Vagina (tissue), 2 donors: ENCODE results near the gene KRTAP12-3. TPM values are rescaled to one million over a fixed set of nuclear protein-coding genes. Genes with fewer than 3 reads are reported as not detected.
"Not testable (repeated sequence)": the region's sequence is repeated elsewhere in the genome, so short reads cannot be mapped to it uniquely, and the experiment has no call there.

Source experiments
- DNase-seq, 2 donors: peaks; one replicate each; pipeline ENCODE4 v3.0.0-alpha.2; 2017; ENCODE audit errors: extremely low spot score in 2 of 2
- H3K27ac ChIP-seq: fragments of 200-600 bp; sonication (generic); one replicate; pipeline ENCODE4 v1.5.1; 2019
- H3K27me3 ChIP-seq: fragments of 200-600 bp; sonication (generic); one replicate; pipeline ENCODE4 v1.5.1; 2019
- H3K36me3 ChIP-seq, 2 donors: fragments of 200-600 bp; sonication (generic); one replicate each; pipeline ENCODE4 v1.5.1; 2017 to 2019
- H3K4me1 ChIP-seq: fragments of 200-600 bp; sonication (generic); one replicate; pipeline ENCODE4 v1.5.1; 2019
- H3K4me3 ChIP-seq, 2 donors: fragments of 200-600 bp; sonication (generic); 1 replicate in 1 of 2; 2 replicates in 1 of 2; pipeline ENCODE4 v1.5.1; 2016 to 2019
- H3K9me3 ChIP-seq: fragments of 200-600 bp; sonication (generic); one replicate; pipeline ENCODE4 v1.5.1; 2019
- CTCF ChIP-seq, 3 experiments: fragments of 450-650 bp in 2 of 3; fragments of 200-600 bp in 1 of 3; sonication (generic) in 1 of 3; IDR thresholded peaks; one replicate each; pipeline ENCODE4 v1.5.1; 2017 to 2019; ENCODE audit warnings: antibody characterized with exemption in 3 of 3, mild to moderate bottlenecking in 2 of 3, moderate library complexity in 2 of 3
- POLR2A ChIP-seq, 2 donors: fragments of 450-650 bp; IDR thresholded peaks; one replicate each; pipeline ENCODE4 v1.6.1; 2017; ENCODE audit warnings: antibody characterized with exemption in 2 of 2, mild to moderate bottlenecking in 2 of 2, moderate library complexity in 2 of 2
- POLR2AphosphoS5 ChIP-seq, 2 donors: sonication (generic); formaldehyde crosslinking; IDR thresholded peaks; one replicate each; pipeline ENCODE4 v1.9.0; 2017; ENCODE audit warnings: antibody characterized with exemption in 2 of 2, mild to moderate bottlenecking in 2 of 2, low read depth in 1 of 2; ENCODE audit not compliant: insufficient read depth in 1 of 2
- intact Hi-C: fragments of 100-400 bp; cut with DNase I; formaldehyde crosslinking; loops from one replicate; pipeline ENCODE4 v1.15.1; 2023
- total RNA-seq: library from RNA; depleted of rRNA; stranded (reverse); fragments of >200 nt; gene quantifications from one replicate; pipeline ENCODE4 v1.2.3, GENCODE V29; 2016

The KRTAP12-3 gene
- total RNA-seq, 1 donor from 2014 or later, result not detected

DNA sequence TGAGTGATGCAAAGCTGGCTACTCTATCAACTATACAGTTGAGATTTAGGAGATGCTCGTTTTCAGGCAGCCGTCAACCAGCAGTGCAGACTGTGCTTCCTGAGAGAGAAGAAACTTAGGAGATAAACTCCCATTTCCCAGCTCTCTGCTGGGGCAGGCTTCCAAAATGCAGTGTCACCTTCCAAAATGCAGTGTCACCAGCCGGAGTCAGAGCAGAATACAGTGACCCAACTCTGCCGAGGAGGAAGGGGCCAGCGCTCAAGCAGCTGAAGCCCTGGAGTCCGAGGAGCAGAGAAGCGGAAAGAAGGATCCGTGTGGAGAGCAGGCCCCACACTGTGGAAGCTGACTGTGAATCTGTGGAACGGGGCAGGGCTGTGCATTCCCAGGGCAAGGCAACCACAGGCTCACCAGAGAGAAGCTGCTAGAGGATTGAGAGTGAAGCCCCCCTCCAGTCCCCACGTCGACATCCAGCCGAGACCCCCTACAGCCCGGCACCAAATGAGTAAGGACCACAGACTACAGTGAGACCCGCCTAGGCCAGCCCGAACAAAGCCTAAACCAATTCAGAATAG is 24.9 kb downstream of the KRTAP12-3 start:
- intact Hi-C loops, result no loop called here
- no peak overlapping the region for H3K27ac ChIP-seq
- H3K4me3 ChIP-seq, result no peak overlapping the region
- no peak for TF ChIP-seq POLR2AphosphoS5 (IDR thresholded peaks at IDR 0.05; ENCODE audit: insufficient read depth in 1 of 2, low read depth in 1 of 2)
- TF ChIP-seq POLR2A (IDR thresholded peaks at IDR 0.05), result no peak
- no peak for TF ChIP-seq CTCF (IDR thresholded peaks at IDR 0.05)
- no peaks in the 10 kb centered on the region for H3K36me3 ChIP-seq
- H3K9me3 ChIP-seq, result no peaks in the 10 kb centered on the region
- no peaks in the 10 kb centered on the region for H3K4me1 ChIP-seq
- DNase-seq, result peak; percentile 49 to 64
- H3K27me3 ChIP-seq, result no peaks in the 10 kb centered on the region

- Histone ChIP-seq H3K9me3 (no peaks in the 10 kb centered on the region), H3K4me1 (no peaks in the 10 kb centered on the region), H3K36me3 (no peaks in the 10 kb centered on the region), H3K4me3 (no peak overlapping the region), H3K27ac (no peak overlapping the region), H3K27me3 (no peaks in the 10 kb centered on the region)
- peak in 1 of 2 donors; percentile 69 for DNase-seq
- intact Hi-C loops, result no loop called here
- no peak for TF ChIP-seq POLR2AphosphoS5 (IDR thresholded peaks at IDR 0.05; ENCODE audit: insufficient read depth in 1 of 2, low read depth in 1 of 2)
- TF ChIP-seq CTCF (IDR thresholded peaks at IDR 0.05), result no peak
- no peak for TF ChIP-seq POLR2A (IDR thresholded peaks at IDR 0.05)
Measured at GRCh38 chr21:44684077-44684476, 26.3 kb downstream of the KRTAP12-3 start.

- no peaks in the 10 kb centered on the region for H3K4me1 ChIP-seq
- no peak overlapping the region for H3K27ac ChIP-seq
- no peak for DNase-seq
- no peak overlapping the region for H3K4me3 ChIP-seq
- no peaks in the 10 kb centered on the region for H3K9me3 ChIP-seq
- H3K27me3 ChIP-seq, result no peaks in the 10 kb centered on the region
- TF ChIP-seq CTCF (IDR thresholded peaks at IDR 0.05) (no peak), POLR2A (IDR thresholded peaks at IDR 0.05) (no peak), POLR2AphosphoS5 (IDR thresholded peaks at IDR 0.05; ENCODE audit: insufficient read depth in 1 of 2, low read depth in 1 of 2) (no peak)
- intact Hi-C loops, result no loop called here
- H3K36me3 ChIP-seq, result no peaks in the 10 kb centered on the region
Measured at GRCh38 chr21:44684483-44684882, 26.8 kb downstream of the KRTAP12-3 start.

- intact Hi-C loops, H3K4me1 ChIP-seq, H3K9me3 ChIP-seq, H3K4me3 ChIP-seq, H3K27ac ChIP-seq, H3K27me3 ChIP-seq, H3K36me3 ChIP-seq: not testable (repeated sequence)
- DNase-seq, result peak; percentile 76 to 77
Measured at GRCh38 chr21:44685050-44685449, 27.3 kb downstream of the KRTAP12-3 start.

DNA sequence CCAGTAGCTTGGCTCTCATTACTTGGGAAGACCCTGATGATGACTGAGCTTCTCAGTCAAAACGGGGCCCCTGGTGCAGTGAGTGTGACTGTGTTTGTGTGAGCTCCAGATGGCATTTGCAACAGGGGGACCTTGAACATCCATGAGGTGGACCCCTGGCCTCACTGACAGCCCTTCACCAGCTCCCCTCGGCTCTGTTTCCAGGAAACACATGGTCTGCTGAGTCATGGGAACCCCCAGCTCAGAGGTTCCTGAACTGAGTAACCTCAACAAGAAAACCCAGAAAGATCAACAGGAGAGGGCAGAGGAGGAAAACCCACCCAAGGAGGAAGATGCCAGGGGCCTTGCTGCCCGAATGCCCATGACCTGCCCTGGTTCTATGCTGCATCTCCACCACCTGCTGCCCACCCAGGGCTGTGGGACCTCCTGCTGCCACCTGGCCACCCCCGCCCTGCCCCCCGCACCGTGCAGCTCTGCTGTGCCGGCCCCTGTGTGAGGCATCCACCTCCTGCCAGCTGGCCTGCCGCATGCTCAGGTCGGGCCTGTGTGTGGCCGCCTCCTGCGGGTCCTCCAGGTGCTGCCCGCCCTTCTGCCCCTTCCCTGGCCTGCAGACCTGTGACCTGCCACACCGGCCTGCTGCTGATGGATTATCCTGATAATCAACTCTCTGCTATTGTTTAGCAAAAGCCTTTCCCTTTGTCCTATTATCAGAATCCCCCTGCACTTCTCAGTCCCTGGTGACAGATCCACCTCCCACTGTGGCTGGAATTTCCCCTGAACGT is 28.5 kb downstream of the KRTAP12-3 start:
- intact Hi-C loops, result no loop called here
- peak; percentile 69 to 82 for DNase-seq
- H3K4me3 ChIP-seq, result no peak overlapping the region
- H3K36me3 ChIP-seq, result no peaks in the 10 kb centered on the region
- H3K9me3 ChIP-seq, result no peaks in the 10 kb centered on the region
- TF ChIP-seq POLR2AphosphoS5 (IDR thresholded peaks at IDR 0.05; ENCODE audit: insufficient read depth in 1 of 2, low read depth in 1 of 2) (no peak), POLR2A (IDR thresholded peaks at IDR 0.05) (no peak), CTCF (IDR thresholded peaks at IDR 0.05) (no peak)
- H3K27me3 ChIP-seq, result no peaks in the 10 kb centered on the region
- H3K4me1 ChIP-seq, result no peaks in the 10 kb centered on the region
- no peak overlapping the region for H3K27ac ChIP-seq
